Measurements from ENCODE around the gene CHM.

Gene CHM

GRCh38 chrX:85905851-85906250 lies 141.5 kb downstream of the CHM start:
- Histone ChIP-seq H3K4me3 (ENCODE audit: low read depth in 1 of 2, low read length in 1 of 2) (no peak overlapping the region), H3K9me3 (no peaks in the 10 kb centered on the region), H3K27me3 (no peaks in the 10 kb centered on the region), H3K36me3 (no peaks in the 10 kb centered on the region), H3K27ac (no peak overlapping the region), H3K4me1 (ENCODE audit: control insufficient read depth in 1 of 2, insufficient read depth in 1 of 2, low read depth in 1 of 2, low read length in 1 of 2) (no peaks in the 10 kb centered on the region)
- no peak for TF ChIP-seq CTCF (IDR thresholded peaks at IDR 0.05)

- H3K4me1 ChIP-seq (ENCODE audit: control insufficient read depth in 1 of 2, insufficient read depth in 1 of 2, low read depth in 1 of 2, low read length in 1 of 2), result no peaks in the 10 kb centered on the region
- TF ChIP-seq CTCF (IDR thresholded peaks at IDR 0.05), result no peak
- no peaks in the 10 kb centered on the region for H3K9me3 ChIP-seq
- no peak overlapping the region for H3K4me3 ChIP-seq (ENCODE audit: low read depth in 1 of 2, low read length in 1 of 2)
- no peaks in the 10 kb centered on the region for H3K27me3 ChIP-seq
- H3K36me3 ChIP-seq, result no peaks in the 10 kb centered on the region
- no peak overlapping the region for H3K27ac ChIP-seq
Observed at GRCh38 chrX:85903692-85904471, 143.5 kb downstream of the CHM start.

GRCh38 chrX:85897362-85898126 lies 149.8 kb downstream of the CHM start:
- Histone ChIP-seq H3K36me3 (no peaks in the 10 kb centered on the region), H3K27ac (no peak overlapping the region), H3K4me1 (ENCODE audit: control insufficient read depth in 1 of 2, insufficient read depth in 1 of 2, low read depth in 1 of 2, low read length in 1 of 2) (no peaks in the 10 kb centered on the region), H3K27me3 (no peaks in the 10 kb centered on the region), H3K9me3 (no peaks in the 10 kb centered on the region), H3K4me3 (ENCODE audit: low read depth in 1 of 2, low read length in 1 of 2) (no peak overlapping the region)
- TF ChIP-seq CTCF (IDR thresholded peaks at IDR 0.05), result no peak

- H3K27ac ChIP-seq, result no peak overlapping the region
- TF ChIP-seq CTCF (IDR thresholded peaks at IDR 0.05), result no peak
- no peaks in the 10 kb centered on the region for H3K9me3 ChIP-seq
- H3K4me3 ChIP-seq (ENCODE audit: low read depth in 1 of 2, low read length in 1 of 2), result no peak overlapping the region
- no peaks in the 10 kb centered on the region for H3K36me3 ChIP-seq
- no peaks in the 10 kb centered on the region for H3K4me1 ChIP-seq (ENCODE audit: control insufficient read depth in 1 of 2, insufficient read depth in 1 of 2, low read depth in 1 of 2, low read length in 1 of 2)
- no peaks in the 10 kb centered on the region for H3K27me3 ChIP-seq
Observed at GRCh38 chrX:85882601-85883000, 164.8 kb downstream of the CHM start.

- Histone ChIP-seq H3K9me3 (no peaks in the 10 kb centered on the region), H3K27ac (no peak overlapping the region), H3K27me3 (no peaks in the 10 kb centered on the region), H3K4me3 (ENCODE audit: low read depth in 1 of 2, low read length in 1 of 2) (no peak overlapping the region), H3K36me3 (no peaks in the 10 kb centered on the region), H3K4me1 (ENCODE audit: control insufficient read depth in 1 of 2, insufficient read depth in 1 of 2, low read depth in 1 of 2, low read length in 1 of 2) (no peaks in the 10 kb centered on the region)
- TF ChIP-seq CTCF (IDR thresholded peaks at IDR 0.05), result no peak
Observed at GRCh38 chrX:85870585-85870984, 176.8 kb downstream of the CHM start.
